Measurements from ENCODE around the gene ARHGEF16.

The ARHGEF16 gene

GRCh38 chr1:3444298-3444697, 10.2 kb upstream of the ARHGEF16 start:
- Histone ChIP-seq H3K27ac (no peak overlapping the region), H3K36me3 (no peaks in the 10 kb centered on the region), H3K9ac (no peak overlapping the region), H3K4me3 (no peak overlapping the region), H3K4me1 (no peaks in the 10 kb centered on the region; a peak in 1 of 20 replicates), H3K4me2 (no peak overlapping the region), H3K27me3 (peaks cover 0 to 14% (median 0%) of the 10 kb centered on the region in 11 experiments; a peak in 6 of 22 replicates), H4K20me1 (0 out of 22 replicates have a peak, but pooled peaks cover 0 to 4% (median 0%) of the 10 kb centered on the region in 11 experiments), H3K9me3 (replicated peaks in 1 of 11) (peaks cover 19 to 30% (median 25%) of the 10 kb centered on the region in 11 experiments)
- TF ChIP-seq Cebpa-rat (IDR thresholded peaks at IDR 0.05): no peak

- no peak for TF ChIP-seq Cebpa-rat (IDR thresholded peaks at IDR 0.05)
- no peak overlapping the region for H3K9ac ChIP-seq
- no peak overlapping the region for H3K4me3 ChIP-seq
- peaks cover 19 to 30% (median 25%) of the 10 kb centered on the region in 11 experiments for H3K9me3 ChIP-seq (replicated peaks in 1 of 11)
- no peak overlapping the region for H3K27ac ChIP-seq
- H4K20me1 ChIP-seq: 0 out of 22 replicates have a peak, but pooled peaks cover 0 to 4% (median 0%) of the 10 kb centered on the region in 11 experiments
- H3K27me3 ChIP-seq: peaks cover 0 to 14% (median 0%) of the 10 kb centered on the region in 11 experiments; a peak in 6 of 22 replicates
- H3K4me1 ChIP-seq: no peaks in the 10 kb centered on the region; a peak in 1 of 20 replicates
- H3K4me2 ChIP-seq: no peak overlapping the region
- H3K36me3 ChIP-seq: no peaks in the 10 kb centered on the region
Observed at GRCh38 chr1:3444736-3445135, 9.7 kb upstream of the ARHGEF16 start.

GRCh38 chr1:3450202-3450863, 4.1 kb upstream of the ARHGEF16 start:
- Histone ChIP-seq H3K27ac (no peak overlapping the region), H3K4me1 (peaks cover 4 to 25% (median 17%) of the 10 kb centered on the region in 10 experiments), H4K20me1 (peaks cover 0 to 16% (median 8%) of the 10 kb centered on the region in 11 experiments; a peak in 9 of 22 replicates), H3K9me3 (replicated peaks in 1 of 11) (peaks cover 19 to 30% (median 25%) of the 10 kb centered on the region in 11 experiments), H3K27me3 (peaks cover 0 to 10% (median 6%) of the 10 kb centered on the region in 11 experiments; a peak in 8 of 22 replicates), H3K4me3 (no peak overlapping the region), H3K9ac (no peak overlapping the region), H3K36me3 (no peaks in the 10 kb centered on the region), H3K4me2 (no peak overlapping the region)
- no peak for TF ChIP-seq Cebpa-rat (IDR thresholded peaks at IDR 0.05)

GRCh38 chr1:3450983-3451382, 3.5 kb upstream of the ARHGEF16 start:
- H3K27ac ChIP-seq: no peak overlapping the region
- H3K9ac ChIP-seq: no peak overlapping the region
- H3K36me3 ChIP-seq: no peaks in the 10 kb centered on the region
- peaks cover 14 to 24% (median 19%) of the 10 kb centered on the region in 11 experiments for H3K9me3 ChIP-seq (replicated peaks in 1 of 11)
- peaks cover 0 to 21% (median 8%) of the 10 kb centered on the region in 11 experiments; a peak in 9 of 22 replicates for H4K20me1 ChIP-seq
- peaks cover 0 to 10% (median 6%) of the 10 kb centered on the region in 11 experiments; a peak in 8 of 22 replicates for H3K27me3 ChIP-seq
- no peak overlapping the region for H3K4me3 ChIP-seq
- TF ChIP-seq Cebpa-rat (IDR thresholded peaks at IDR 0.05): no peak
- H3K4me2 ChIP-seq: no peak overlapping the region
- H3K4me1 ChIP-seq: peaks cover 5 to 31% (median 23%) of the 10 kb centered on the region in 10 experiments

- Histone ChIP-seq H3K27me3 (peaks cover 0 to 10% (median 6%) of the 10 kb centered on the region in 11 experiments; a peak in 8 of 22 replicates), H3K27ac (no peak overlapping the region), H4K20me1 (peaks cover 0 to 24% (median 8%) of the 10 kb centered on the region in 11 experiments; a peak in 9 of 22 replicates), H3K9me3 (replicated peaks in 1 of 11) (peaks cover 7 to 13% (median 11%) of the 10 kb centered on the region in 11 experiments; a peak in 17 of 22 replicates), H3K4me3 (no peak overlapping the region), H3K36me3 (no peaks in the 10 kb centered on the region), H3K4me1 (peaks cover 10 to 44% (median 36%) of the 10 kb centered on the region in 10 experiments), H3K4me2 (peak overlapping the region in 2 of 11 experiments; percentile 84 to 98; a peak in 3 of 22 replicates), H3K9ac (peak overlapping the region; percentile 1 to 81 (median 48); a peak in 17 of 22 replicates)
- no peak for TF ChIP-seq Cebpa-rat (IDR thresholded peaks at IDR 0.05)
Observed at GRCh38 chr1:3451994-3452865, 2.2 kb upstream of the ARHGEF16 start.

- peaks cover 0 to 10% (median 6%) of the 10 kb centered on the region in 11 experiments; a peak in 8 of 22 replicates for H3K27me3 ChIP-seq
- H3K9ac ChIP-seq: peak overlapping the region; percentile 1 to 81 (median 48); a peak in 17 of 22 replicates
- H3K4me3 ChIP-seq: no peak overlapping the region
Observed at GRCh38 chr1:3452866-3453175, 1.6 kb upstream of the ARHGEF16 start.

GRCh38 chr1:3453203-3453761, 1.2 kb upstream of the ARHGEF16 start:
- Histone ChIP-seq H3K9ac (peak overlapping the region; percentile 1 to 81 (median 54); a peak in 14 of 22 replicates), H3K27me3 (peaks cover 0 to 10% (median 6%) of the 10 kb centered on the region in 11 experiments; a peak in 8 of 22 replicates), H3K4me2 (peak overlapping the region in 10 of 11 experiments; percentile 75 to 98 (median 89); a peak in 19 of 22 replicates), H3K9me3 (replicated peaks in 1 of 11) (peaks cover 0 to 3% (median under 1%) of the 10 kb centered on the region in 11 experiments; a peak in 6 of 22 replicates), H3K4me3 (peak overlapping the region in 2 of 10 experiments; percentile 58 to 73; a peak in 3 of 20 replicates), H3K4me1 (peaks cover 20 to 54% (median 46%) of the 10 kb centered on the region in 10 experiments), H4K20me1 (peaks cover 0 to 31% (median 8%) of the 10 kb centered on the region in 11 experiments; a peak in 11 of 22 replicates), H3K36me3 (no peaks in the 10 kb centered on the region), H3K27ac (no peak overlapping the region)
- no peak for TF ChIP-seq Cebpa-rat (IDR thresholded peaks at IDR 0.05)

More at GRCh38 chr1:3452866-3453175, 1.6 kb upstream of the ARHGEF16 start:
- no peak overlapping the region for H3K27ac ChIP-seq
- peaks cover 0 to 28% (median 8%) of the 10 kb centered on the region in 11 experiments; a peak in 10 of 22 replicates for H4K20me1 ChIP-seq
- peaks cover 16 to 50% (median 41%) of the 10 kb centered on the region in 10 experiments for H3K4me1 ChIP-seq
- peak overlapping the region in 3 of 11 experiments; percentile 81 to 98 (median 84); a peak in 3 of 22 replicates for H3K4me2 ChIP-seq
- peaks cover 2 to 7% (median 6%) of the 10 kb centered on the region in 11 experiments; a peak in 16 of 22 replicates for H3K9me3 ChIP-seq (replicated peaks in 1 of 11)
- H3K36me3 ChIP-seq: no peaks in the 10 kb centered on the region
- TF ChIP-seq Cebpa-rat (IDR thresholded peaks at IDR 0.05): no peak

Data from BLaER1 treated with 17β-estradiol and CSF1 and Interleukin-3, amounts not matched to agents 10 nM and 100 nM (cell line).